GM12878 (cell line): Measurements from ENCODE around the gene PLEKHA1.

Experiments used
- CEBPB ChIP-seq, 2 experiments: fragments of 150-350 bp in 1 of 2; IDR thresholded peaks; 2 replicates each; pipeline ENCODE4 v1.6.1; 2012 to 2014; ENCODE audit warnings: low read depth in 2 of 2, low read length in 2 of 2, borderline replicate concordance in 1 of 2, inconsistent platforms in 1 of 2
- CTCF ChIP-seq, 3 experiments: IDR thresholded peaks in 2 of 3; conservative IDR thresholded peaks in 1 of 3; 2 replicates each; pipeline ENCODE4 v1.5.1; 2011; ENCODE audit warnings: low read depth in 3 of 3, low read length in 3 of 3, mild to moderate bottlenecking in 3 of 3, control low read depth in 2 of 3, moderate library complexity in 2 of 3, inconsistent platforms in 1 of 3, mixed read lengths in 1 of 3; ENCODE audit not compliant: control insufficient read depth in 2 of 3, insufficient read depth in 1 of 3; ENCODE audit errors: extremely low read depth in 1 of 3
- EZH2 ChIP-seq: IDR thresholded peaks from 2 replicates; pipeline ENCODE4 v1.6.1; 2012; ENCODE audit warnings: low read depth, mild to moderate bottlenecking, control low read depth, inconsistent platforms, low read length, borderline replicate concordance; ENCODE audit not compliant: control insufficient read depth
- MAX ChIP-seq: IDR thresholded peaks from 2 replicates; pipeline ENCODE4 v1.6.1; 2012; ENCODE audit warnings: low read depth, low read length, improper control_type of control experiment
- NR2C2 ChIP-seq: IDR thresholded peaks from 2 replicates; pipeline ENCODE4 v1.6.1; 2011; ENCODE audit warnings: borderline replicate concordance, low read depth; ENCODE audit not compliant: control insufficient read depth, insufficient read length
- POLR2A ChIP-seq: IDR thresholded peaks from 2 replicates; pipeline ENCODE4 v1.6.1; 2011; ENCODE audit warnings: low read depth, mild to moderate bottlenecking, low read length
- POLR2AphosphoS2 ChIP-seq: IDR thresholded peaks from 2 replicates; pipeline ENCODE4 v1.6.1; 2011; ENCODE audit warnings: low read depth, mild to moderate bottlenecking, low read length, improper control_type of control experiment, moderate library complexity
- YBX1 ChIP-seq: fragments of 450-650 bp; IDR thresholded peaks from 2 replicates; pipeline ENCODE4 v1.6.1; 2016; ENCODE audit warnings: antibody characterized with exemption
- ZNF217 ChIP-seq: fragments of 450-650 bp; IDR thresholded peaks from 2 replicates; pipeline ENCODE4 v1.6.1; 2017; ENCODE audit warnings: antibody characterized with exemption, mild to moderate bottlenecking
- ZZZ3 ChIP-seq: IDR thresholded peaks from 2 replicates; pipeline ENCODE4 v1.6.1; 2011; ENCODE audit warnings: low read depth; ENCODE audit not compliant: control insufficient read depth, insufficient read length

- TF ChIP-seq ZNF217 (no peak), CEBPB (IDR thresholded peaks at IDR 0.05; ENCODE audit: borderline replicate concordance in 1 of 2, low read depth in 2 of 2, low read length in 2 of 2) (no peak), POLR2A (no peak), MAX (no peak), EZH2 (no peak), CTCF (IDR thresholded peaks at IDR 0.05 in 2 of 3, conservative IDR thresholded peaks at IDR 0.05 in 1 of 3; ENCODE audit: control insufficient read depth in 2 of 3, extremely low read depth in 1 of 3, insufficient read depth in 1 of 3, low read depth in 3 of 3, low read length in 3 of 3) (no peak), NR2C2 (no peak), YBX1 (no peak), POLR2AphosphoS2 (no peak), ZZZ3 (no peak)
These were observed 84.2 kb downstream of the PLEKHA1 start for GRCh38 chr10:122458693-122459092.
